DND-41 (cell line): ENCODE measurements around the gene AGXT.

ENCODE experiments used
- EZH2 ChIP-seq: IDR thresholded peaks from 3 replicates; pipeline ENCODE4 v1.6.1; 2012; ENCODE audit warnings: borderline replicate concordance, low read depth, mild to moderate bottlenecking, moderate library complexity, low read length, inconsistent platforms; ENCODE audit not compliant: severe bottlenecking
- TF ChIP-seq, protein P1 (sequence below): IDR thresholded peaks from 2 replicates; pipeline ENCODE4 v1.5.1; 2012; ENCODE audit warnings: borderline replicate concordance, low read length, moderate library complexity, mild to moderate bottlenecking; ENCODE audit not compliant: poor library complexity, severe bottlenecking; ENCODE audit errors: extremely low read depth

DNA sequence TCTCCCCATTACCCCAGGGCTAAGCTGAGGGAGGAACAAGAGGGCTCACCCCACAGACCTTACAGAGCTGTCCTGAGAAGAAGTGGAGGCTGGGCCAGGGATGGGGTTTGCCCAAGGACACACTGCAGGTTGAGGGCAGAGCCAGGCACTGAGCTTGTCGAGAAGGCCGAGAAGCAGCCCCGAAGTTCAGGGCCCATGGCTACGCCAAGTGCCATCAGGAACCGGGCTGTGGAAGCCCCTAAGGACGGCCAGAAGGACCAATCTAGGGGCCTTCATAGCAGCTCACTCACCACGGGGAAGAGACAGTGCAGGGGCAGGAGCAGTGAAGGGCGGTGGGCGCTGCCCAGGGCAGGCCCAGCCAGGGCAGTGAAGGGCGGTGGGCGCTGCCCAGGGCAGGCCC, 18.6 kb upstream of the AGXT start:
- TF ChIP-seq, protein P1, sequence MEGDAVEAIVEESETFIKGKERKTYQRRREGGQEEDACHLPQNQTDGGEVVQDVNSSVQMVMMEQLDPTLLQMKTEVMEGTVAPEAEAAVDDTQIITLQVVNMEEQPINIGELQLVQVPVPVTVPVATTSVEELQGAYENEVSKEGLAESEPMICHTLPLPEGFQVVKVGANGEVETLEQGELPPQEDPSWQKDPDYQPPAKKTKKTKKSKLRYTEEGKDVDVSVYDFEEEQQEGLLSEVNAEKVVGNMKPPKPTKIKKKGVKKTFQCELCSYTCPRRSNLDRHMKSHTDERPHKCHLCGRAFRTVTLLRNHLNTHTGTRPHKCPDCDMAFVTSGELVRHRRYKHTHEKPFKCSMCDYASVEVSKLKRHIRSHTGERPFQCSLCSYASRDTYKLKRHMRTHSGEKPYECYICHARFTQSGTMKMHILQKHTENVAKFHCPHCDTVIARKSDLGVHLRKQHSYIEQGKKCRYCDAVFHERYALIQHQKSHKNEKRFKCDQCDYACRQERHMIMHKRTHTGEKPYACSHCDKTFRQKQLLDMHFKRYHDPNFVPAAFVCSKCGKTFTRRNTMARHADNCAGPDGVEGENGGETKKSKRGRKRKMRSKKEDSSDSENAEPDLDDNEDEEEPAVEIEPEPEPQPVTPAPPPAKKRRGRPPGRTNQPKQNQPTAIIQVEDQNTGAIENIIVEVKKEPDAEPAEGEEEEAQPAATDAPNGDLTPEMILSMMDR = no peak
- TF ChIP-seq EZH2 = no peak
